Mammary epithelial cell (primary cell): ENCODE measurements around the gene PTGES2.

Experiments used
- CTCF ChIP-seq, 2 donors: IDR thresholded peaks in 1 of 2; conservative IDR thresholded peaks in 1 of 2; 2 replicates each; pipeline ENCODE4 v1.5.1; 2011 to 2012; ENCODE audit warnings: inconsistent platforms in 2 of 2, low read length in 2 of 2, mild to moderate bottlenecking in 2 of 2, control low read depth in 1 of 2, low read depth in 1 of 2; ENCODE audit not compliant: insufficient read depth in 1 of 2; ENCODE audit errors: extremely low read depth in 1 of 2
- EZH2 ChIP-seq: IDR thresholded peaks from 2 replicates; pipeline ENCODE4 v1.6.1; 2012; ENCODE audit warnings: low read length, inconsistent platforms, borderline replicate concordance

- TF ChIP-seq CTCF (conservative IDR thresholded peaks at IDR 0.05 in 1 of 2, IDR thresholded peaks at IDR 0.05 in 1 of 2; ENCODE audit: extremely low read depth in 1 of 2, insufficient read depth in 1 of 2, low read depth in 1 of 2, low read length in 2 of 2) (no peak), EZH2 (no peak)
Observed at GRCh38 chr9:128136816-128137793, 9.6 kb upstream of the PTGES2 start.
